ENCODE measurements around the gene TSPAN17. TPM values are rescaled to one million over a fixed set of nuclear protein-coding genes. Genes with fewer than 3 reads are reported as not detected.

TSPAN17 gene
- total and polyA plus RNA-seq, 2 experiments from 2014 or later: 11.7 to 52.1 TPM

DNA sequence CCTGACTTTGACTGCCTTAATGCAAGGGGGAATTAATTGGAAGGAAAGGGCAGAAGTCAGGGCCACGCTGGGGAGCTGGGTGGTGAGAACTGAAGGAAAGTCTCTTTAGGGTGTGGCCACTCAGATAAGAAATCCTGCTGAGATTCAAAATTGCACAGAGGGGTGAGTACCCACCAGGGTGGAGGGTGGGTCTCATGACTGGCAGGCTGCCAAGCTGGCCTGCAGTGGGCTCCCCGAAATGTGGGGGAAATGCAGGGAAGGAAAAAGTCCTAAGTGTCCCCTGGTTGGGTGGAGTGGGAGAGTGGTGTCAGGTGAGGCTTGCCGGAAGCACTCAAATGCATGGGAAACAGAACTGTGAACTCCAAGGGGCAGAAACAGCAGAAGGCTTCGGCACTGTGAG is 24.1 kb downstream of the TSPAN17 start (continued):
- TF ChIP-seq STAT1 (IDR thresholded peaks at IDR 0.05; ENCODE audit: unreplicated experiment) (no peak), ZNF114 (CRISPR knock-in tag; IDR thresholded peaks at IDR 0.05) (no peak), JUNB (IDR thresholded peaks at IDR 0.05; ENCODE audit: unreplicated experiment) (no peak), ZNF331 (CRISPR knock-in tag; IDR thresholded peaks at IDR 0.05; ENCODE audit: low read depth) (no peak)
- TF ChIP-seq, protein P1, sequence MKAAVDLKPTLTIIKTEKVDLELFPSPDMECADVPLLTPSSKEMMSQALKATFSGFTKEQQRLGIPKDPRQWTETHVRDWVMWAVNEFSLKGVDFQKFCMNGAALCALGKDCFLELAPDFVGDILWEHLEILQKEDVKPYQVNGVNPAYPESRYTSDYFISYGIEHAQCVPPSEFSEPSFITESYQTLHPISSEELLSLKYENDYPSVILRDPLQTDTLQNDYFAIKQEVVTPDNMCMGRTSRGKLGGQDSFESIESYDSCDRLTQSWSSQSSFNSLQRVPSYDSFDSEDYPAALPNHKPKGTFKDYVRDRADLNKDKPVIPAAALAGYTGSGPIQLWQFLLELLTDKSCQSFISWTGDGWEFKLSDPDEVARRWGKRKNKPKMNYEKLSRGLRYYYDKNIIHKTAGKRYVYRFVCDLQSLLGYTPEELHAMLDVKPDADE (IDR thresholded peaks at IDR 0.05): no peak
- TF ChIP-seq, protein P2, sequence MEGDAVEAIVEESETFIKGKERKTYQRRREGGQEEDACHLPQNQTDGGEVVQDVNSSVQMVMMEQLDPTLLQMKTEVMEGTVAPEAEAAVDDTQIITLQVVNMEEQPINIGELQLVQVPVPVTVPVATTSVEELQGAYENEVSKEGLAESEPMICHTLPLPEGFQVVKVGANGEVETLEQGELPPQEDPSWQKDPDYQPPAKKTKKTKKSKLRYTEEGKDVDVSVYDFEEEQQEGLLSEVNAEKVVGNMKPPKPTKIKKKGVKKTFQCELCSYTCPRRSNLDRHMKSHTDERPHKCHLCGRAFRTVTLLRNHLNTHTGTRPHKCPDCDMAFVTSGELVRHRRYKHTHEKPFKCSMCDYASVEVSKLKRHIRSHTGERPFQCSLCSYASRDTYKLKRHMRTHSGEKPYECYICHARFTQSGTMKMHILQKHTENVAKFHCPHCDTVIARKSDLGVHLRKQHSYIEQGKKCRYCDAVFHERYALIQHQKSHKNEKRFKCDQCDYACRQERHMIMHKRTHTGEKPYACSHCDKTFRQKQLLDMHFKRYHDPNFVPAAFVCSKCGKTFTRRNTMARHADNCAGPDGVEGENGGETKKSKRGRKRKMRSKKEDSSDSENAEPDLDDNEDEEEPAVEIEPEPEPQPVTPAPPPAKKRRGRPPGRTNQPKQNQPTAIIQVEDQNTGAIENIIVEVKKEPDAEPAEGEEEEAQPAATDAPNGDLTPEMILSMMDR (conservative IDR thresholded peaks at IDR 0.05; ENCODE audit: low read depth in 2 of 2): no peak

DNA sequence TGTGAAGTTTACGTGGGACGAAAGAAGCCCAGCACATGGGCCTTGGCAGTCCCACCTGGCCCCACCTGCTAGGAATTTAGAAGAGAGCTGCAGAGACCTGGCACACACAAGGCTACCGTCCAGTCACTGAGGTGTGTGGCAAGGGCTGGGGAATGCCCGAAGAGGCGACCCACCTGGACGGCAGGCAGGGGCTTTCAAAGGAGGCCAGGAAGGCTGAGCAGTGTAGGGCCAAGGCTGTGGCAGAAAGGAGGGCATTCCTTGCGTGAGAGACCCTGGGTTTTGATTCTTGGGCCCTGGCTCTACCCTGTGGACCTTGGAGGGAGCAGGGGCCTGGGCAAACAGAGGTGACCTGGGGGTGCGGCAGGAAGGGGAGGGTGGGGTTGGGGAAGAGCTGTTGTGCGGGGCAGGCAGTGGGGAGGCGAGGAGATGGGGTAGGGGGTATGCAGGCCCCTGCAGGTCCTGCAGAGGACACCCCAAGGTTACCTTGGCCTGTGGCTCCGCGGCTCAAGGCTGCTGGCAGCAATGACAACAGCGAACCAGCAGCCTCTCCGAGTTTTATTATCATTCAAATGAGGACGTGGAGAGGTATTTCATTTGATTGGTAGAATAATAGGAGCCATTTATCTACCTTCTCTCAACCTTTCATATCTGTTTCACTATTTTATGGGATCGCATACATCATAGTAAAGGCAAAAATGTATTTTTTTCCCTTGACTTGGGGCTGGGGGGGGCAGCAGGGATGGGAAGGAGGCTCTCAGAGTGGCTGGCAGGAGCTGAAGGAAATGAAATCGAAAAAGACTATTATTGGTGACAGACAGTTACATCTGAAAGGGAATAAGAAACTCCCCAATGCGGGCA is 24.8 kb downstream of the TSPAN17 start:
- H3K4me1 ChIP-seq (ENCODE audit: insufficient read depth): peaks cover 2% of the 10 kb centered on the region
- H3K4me2 ChIP-seq: peak overlapping the region; percentile 15
- no peaks in the 10 kb centered on the region for H3K36me3 ChIP-seq (ENCODE audit: insufficient read depth)
- H3K79me2 ChIP-seq (replicated peaks; ENCODE audit: insufficient read depth): no peaks in the 10 kb centered on the region
- H3K27ac ChIP-seq (ENCODE audit: low read depth): no peak overlapping the region
- ATAC-seq (peak; percentile 77), DNase-seq (ENCODE audit: low spot score) (peak; percentile 77)
- H4K20me1 ChIP-seq (replicated peaks; ENCODE audit: insufficient read depth): no peaks in the 10 kb centered on the region
- Mint-ChIP-seq H3K27me3 (ENCODE audit: insufficient read depth, low read depth, poor library complexity) (peaks cover 11% of the 10 kb centered on the region), H3K4me1 (peaks cover 34% of the 10 kb centered on the region), H3K27ac (peak overlapping the region; percentile 91), H3K36me3 (ENCODE audit: low read depth) (no peaks in the 10 kb centered on the region; the same call in 2 of the 3 replicates), H3K9me3 (no peaks in the 10 kb centered on the region), H3K4me3 (peak overlapping the region; percentile 45)
- H3K27me3 ChIP-seq (ENCODE audit: insufficient read depth): no peaks in the 10 kb centered on the region
- H3K4me3 ChIP-seq: no peak overlapping the region; the same call in 1 of the 2 replicates
- no peaks in the 10 kb centered on the region for H3K9me2 ChIP-seq (ENCODE audit: insufficient read depth)
- peak overlapping the region; percentile 84; the same call in 1 of the 2 replicates for H2AFZ ChIP-seq
- H3F3A ChIP-seq (replicated peaks; ENCODE audit: low read depth): no peaks in the 10 kb centered on the region
- TF ChIP-seq ZNF114 (CRISPR knock-in tag; IDR thresholded peaks at IDR 0.05): no peak
- no peak for TF ChIP-seq ZNF331 (CRISPR knock-in tag; IDR thresholded peaks at IDR 0.05; ENCODE audit: low read depth)
- TF ChIP-seq, protein P3, sequence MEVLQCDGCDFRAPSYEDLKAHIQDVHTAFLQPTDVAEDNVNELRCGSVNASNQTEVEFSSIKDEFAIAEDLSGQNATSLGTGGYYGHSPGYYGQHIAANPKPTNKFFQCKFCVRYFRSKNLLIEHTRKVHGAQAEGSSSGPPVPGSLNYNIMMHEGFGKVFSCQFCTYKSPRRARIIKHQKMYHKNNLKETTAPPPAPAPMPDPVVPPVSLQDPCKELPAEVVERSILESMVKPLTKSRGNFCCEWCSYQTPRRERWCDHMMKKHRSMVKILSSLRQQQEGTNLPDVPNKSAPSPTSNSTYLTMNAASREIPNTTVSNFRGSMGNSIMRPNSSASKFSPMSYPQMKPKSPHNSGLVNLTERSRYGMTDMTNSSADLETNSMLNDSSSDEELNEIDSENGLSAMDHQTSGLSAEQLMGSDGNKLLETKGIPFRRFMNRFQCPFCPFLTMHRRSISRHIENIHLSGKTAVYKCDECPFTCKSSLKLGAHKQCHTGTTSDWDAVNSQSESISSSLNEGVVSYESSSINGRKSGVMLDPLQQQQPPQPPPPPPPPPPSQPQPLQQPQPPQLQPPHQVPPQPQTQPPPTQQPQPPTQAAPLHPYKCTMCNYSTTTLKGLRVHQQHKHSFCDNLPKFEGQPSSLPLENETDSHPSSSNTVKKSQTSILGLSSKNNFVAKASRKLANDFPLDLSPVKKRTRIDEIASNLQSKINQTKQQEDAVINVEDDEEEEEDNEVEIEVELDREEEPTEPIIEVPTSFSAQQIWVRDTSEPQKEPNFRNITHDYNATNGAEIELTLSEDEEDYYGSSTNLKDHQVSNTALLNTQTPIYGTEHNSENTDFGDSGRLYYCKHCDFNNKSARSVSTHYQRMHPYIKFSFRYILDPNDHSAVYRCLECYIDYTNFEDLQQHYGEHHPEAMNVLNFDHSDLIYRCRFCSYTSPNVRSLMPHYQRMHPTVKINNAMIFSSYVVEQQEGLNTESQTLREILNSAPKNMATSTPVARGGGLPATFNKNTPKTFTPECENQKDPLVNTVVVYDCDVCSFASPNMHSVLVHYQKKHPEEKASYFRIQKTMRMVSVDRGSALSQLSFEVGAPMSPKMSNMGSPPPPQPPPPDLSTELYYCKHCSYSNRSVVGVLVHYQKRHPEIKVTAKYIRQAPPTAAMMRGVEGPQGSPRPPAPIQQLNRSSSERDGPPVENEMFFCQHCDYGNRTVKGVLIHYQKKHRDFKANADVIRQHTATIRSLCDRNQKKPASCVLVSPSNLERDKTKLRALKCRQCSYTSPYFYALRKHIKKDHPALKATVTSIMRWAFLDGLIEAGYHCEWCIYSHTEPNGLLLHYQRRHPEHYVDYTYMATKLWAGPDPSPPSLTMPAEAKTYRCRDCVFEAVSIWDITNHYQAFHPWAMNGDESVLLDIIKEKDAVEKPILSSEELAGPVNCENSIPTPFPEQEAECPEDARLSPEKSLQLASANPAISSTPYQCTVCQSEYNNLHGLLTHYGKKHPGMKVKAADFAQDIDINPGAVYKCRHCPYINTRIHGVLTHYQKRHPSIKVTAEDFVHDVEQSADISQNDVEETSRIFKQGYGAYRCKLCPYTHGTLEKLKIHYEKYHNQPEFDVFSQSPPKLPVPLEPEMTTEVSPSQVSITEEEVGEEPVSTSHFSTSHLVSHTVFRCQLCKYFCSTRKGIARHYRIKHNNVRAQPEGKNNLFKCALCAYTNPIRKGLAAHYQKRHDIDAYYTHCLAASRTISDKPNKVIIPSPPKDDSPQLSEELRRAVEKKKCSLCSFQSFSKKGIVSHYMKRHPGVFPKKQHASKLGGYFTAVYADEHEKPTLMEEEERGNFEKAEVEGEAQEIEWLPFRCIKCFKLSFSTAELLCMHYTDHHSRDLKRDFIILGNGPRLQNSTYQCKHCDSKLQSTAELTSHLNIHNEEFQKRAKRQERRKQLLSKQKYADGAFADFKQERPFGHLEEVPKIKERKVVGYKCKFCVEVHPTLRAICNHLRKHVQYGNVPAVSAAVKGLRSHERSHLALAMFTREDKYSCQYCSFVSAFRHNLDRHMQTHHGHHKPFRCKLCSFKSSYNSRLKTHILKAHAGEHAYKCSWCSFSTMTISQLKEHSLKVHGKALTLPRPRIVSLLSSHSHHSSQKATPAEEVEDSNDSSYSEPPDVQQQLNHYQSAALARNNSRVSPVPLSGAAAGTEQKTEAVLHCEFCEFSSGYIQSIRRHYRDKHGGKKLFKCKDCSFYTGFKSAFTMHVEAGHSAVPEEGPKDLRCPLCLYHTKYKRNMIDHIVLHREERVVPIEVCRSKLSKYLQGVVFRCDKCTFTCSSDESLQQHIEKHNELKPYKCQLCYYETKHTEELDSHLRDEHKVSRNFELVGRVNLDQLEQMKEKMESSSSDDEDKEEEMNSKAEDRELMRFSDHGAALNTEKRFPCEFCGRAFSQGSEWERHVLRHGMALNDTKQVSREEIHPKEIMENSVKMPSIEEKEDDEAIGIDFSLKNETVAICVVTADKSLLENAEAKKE (CRISPR knock-in tag; IDR thresholded peaks at IDR 0.05): no peak
- TF ChIP-seq, protein P2 (conservative IDR thresholded peaks at IDR 0.05; ENCODE audit: low read depth in 2 of 2): 0 out of 4 replicates have a peak, but pooled peaks of 1 of the 2 experiments have one; percentile 11
- no peak for TF ChIP-seq NANOG (IDR thresholded peaks at IDR 0.05; ENCODE audit: borderline replicate concordance)
